ENCODE measurements around the gene CSMD2. TPM values are rescaled to one million over a fixed set of nuclear protein-coding genes. Genes with fewer than 3 reads are reported as not detected.

Gene CSMD2
- total and polyA plus RNA-seq, 2 of the 8 experiments (the other 6 are each of a cell fraction or from before 2014, with no cell fraction given), result 7.0 to 14.7 TPM

DNA sequence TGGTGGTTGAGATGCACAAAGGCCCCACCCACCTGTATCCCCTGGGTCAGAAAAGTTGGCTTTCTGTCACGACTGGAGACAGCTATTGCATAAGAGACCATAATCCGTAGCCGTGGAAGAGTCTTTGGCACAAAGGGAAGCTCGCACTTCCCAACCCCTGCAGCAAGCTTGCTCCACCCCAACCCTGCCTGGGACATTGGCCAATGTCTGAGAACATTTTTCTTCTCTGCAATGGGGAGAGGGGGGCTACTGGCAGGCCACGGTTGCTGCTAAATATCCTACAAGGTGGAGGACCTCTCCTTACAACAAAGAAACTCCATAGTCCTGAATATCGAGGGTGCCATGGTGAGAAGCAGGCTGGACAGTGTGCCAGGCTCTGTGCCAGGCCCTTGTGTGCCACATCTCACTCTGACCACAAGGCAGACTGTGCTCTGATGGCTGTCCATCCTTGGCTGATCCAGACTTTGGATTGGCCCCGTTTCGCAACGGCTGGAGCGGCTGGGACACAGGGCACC is 104.1 kb downstream of the CSMD2 start (continued):
- TF ChIP-seq BCL11A (IDR thresholded peaks at IDR 0.05; ENCODE audit: low read depth in 2 of 2, low read length in 2 of 2), result no peak
- no peak for TF ChIP-seq NANOG (IDR thresholded peaks at IDR 0.05; ENCODE audit: insufficient read depth, low read depth, low read length, poor library complexity, severe bottlenecking)
